ENCODE data around the gene HOXA5. TPM values are rescaled to one million over a fixed set of nuclear protein-coding genes. Genes with fewer than 3 reads are reported as not detected.

Gene HOXA5
- total and polyA plus RNA-seq, 2 of the 8 experiments (the other 6 are each of a cell fraction or from before 2014, with no cell fraction given): not detected

DNA sequence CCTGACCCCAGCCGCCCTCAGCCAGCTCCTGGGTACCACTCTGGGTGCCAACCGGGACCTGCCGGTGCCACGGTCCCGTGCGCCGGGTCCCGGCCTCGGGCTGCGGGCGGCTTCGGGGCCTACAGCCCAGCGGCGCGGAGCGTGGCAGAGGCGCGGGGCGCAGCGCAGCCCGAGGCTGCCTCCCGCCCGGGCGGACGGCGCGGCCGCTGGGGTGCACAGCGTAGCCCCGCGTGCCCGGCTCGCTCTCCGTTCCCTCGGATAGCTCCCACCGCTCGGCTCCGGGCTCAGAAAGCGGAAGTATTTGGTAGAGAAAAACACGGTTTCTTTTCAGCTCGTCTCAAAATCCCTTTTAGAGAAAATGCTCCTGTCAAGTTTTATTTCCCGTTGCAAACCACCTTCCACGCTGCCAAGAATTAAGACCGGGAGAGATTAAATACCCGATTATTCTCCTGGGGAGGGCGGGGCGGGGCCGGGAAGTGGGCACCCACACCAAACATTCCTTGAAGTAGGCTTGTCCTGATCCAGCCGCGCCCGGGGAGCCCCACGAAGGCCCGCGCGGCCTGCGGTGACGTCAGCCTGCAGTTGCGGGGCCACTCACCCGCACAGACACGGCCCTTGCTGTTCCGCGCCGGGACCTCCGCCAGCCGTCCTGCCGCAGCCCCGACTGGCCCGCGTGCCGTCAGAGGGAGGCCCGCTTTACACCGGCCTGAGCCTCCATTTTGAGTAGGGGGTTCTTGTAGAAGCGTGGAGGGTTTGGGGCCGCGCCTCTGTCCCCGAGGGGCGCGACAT, 49.3 kb upstream of the HOXA5 start:
- Histone ChIP-seq H3K4me2 (ENCODE audit: insufficient read depth in 1 of 2, low read depth in 2 of 2, low read length in 2 of 2) (peak overlapping the region in 1 of 2 experiments; percentile 18; a peak in 1 of 4 replicates), H2BK120ac (replicated peaks; ENCODE audit: low read depth, low read length) (no peak overlapping the region), H3K23ac (ENCODE audit: insufficient read length) (no peak overlapping the region), H3K23me2 (ENCODE audit: low read depth, low read length) (no peaks in the 10 kb centered on the region), H3K14ac (ENCODE audit: insufficient read length) (no peak overlapping the region), H3K4ac (replicated peaks; ENCODE audit: insufficient read length, low read depth, low read length) (no peak overlapping the region), H3K27ac (ENCODE audit: low read depth, low read length) (no peak overlapping the region), H2BK15ac (ENCODE audit: low read length) (no peak overlapping the region), H2BK20ac (ENCODE audit: low read length) (no peak overlapping the region), H3K27me3 (replicated peaks in 1 of 4; ENCODE audit: control insufficient read depth in 3 of 4, extremely low read depth in 1 of 4, insufficient read depth in 3 of 4, low read length in 3 of 4) (peaks cover 83 to 100% (median 95%) of the 10 kb centered on the region in 4 experiments), H2BK12ac (ENCODE audit: low read depth, low read length) (no peak overlapping the region), H3K4me3 (ENCODE audit: extremely low read depth in 1 of 4, insufficient read depth in 2 of 4, low read depth in 3 of 4, low read length in 4 of 4) (peak overlapping the region in 1 of 4 experiments; percentile 26; a peak in 1 of 8 replicates), H4K5ac (ENCODE audit: insufficient read length, low read depth, low read length) (no peak overlapping the region), H2AK5ac (ENCODE audit: low read depth, low read length) (no peak overlapping the region), H3K9ac (replicated peaks in 1 of 4; ENCODE audit: extremely low read depth in 1 of 4, low read depth in 3 of 4, low read length in 3 of 4) (no peak overlapping the region), H3K4me1 (replicated peaks in 1 of 4; ENCODE audit: control insufficient read depth in 3 of 4, insufficient read depth in 4 of 4, low read length in 3 of 4) (peaks cover 0 to 17% (median 12%) of the 10 kb centered on the region in 4 experiments; a peak in 5 of 7 replicates), H3K56ac (replicated peaks; ENCODE audit: insufficient read length, low read depth, low read length) (no peak overlapping the region), H4K20me1 (replicated peaks in 1 of 2; ENCODE audit: control insufficient read depth in 1 of 2, insufficient read depth in 2 of 2, low read length in 2 of 2) (peaks cover 16 to 47% of the 10 kb centered on the region in 2 experiments), H4K91ac (replicated peaks; ENCODE audit: insufficient read length, low read length) (no peak overlapping the region), H4K8ac (ENCODE audit: extremely low read depth, insufficient read depth, low read length) (peak overlapping the region; percentile 68; the same call in 1 of the 2 replicates), H3K18ac (ENCODE audit: extremely low read depth, low read length) (no peak overlapping the region), H3K9me3 (ENCODE audit: insufficient read depth in 2 of 2, low read depth in 1 of 2, low read length in 1 of 2) (peaks cover 0 to 3% of the 10 kb centered on the region in 2 experiments; a peak in 1 of 4 replicates), H2AFZ (ENCODE audit: low read length) (no peak overlapping the region), H3K36me3 (ENCODE audit: control insufficient read depth in 2 of 4, insufficient read depth in 4 of 4, low read length in 3 of 4) (peaks cover 0 to 11% (median 0%) of the 10 kb centered on the region in 4 experiments; a peak in 1 of 8 replicates), H3K79me1 (ENCODE audit: low read depth, low read length) (no peaks in the 10 kb centered on the region), H2BK5ac (ENCODE audit: low read depth, low read length) (no peak overlapping the region), H3K79me2 (ENCODE audit: control insufficient read depth in 1 of 2, insufficient read depth in 2 of 2, low read length in 2 of 2) (no peaks in the 10 kb centered on the region)
- 9% methylated on average over 48 of the region's 78 CpGs; no CpG with 5 or more reads in 1 of the 2 experiments for WGBS, 2 experiments (ENCODE audit: extremely low coverage in 1 of 2, insufficient coverage in 1 of 2, insufficient read length in 1 of 2, insufficient replicate concordance in 2 of 2, low coverage in 1 of 2, low lambda C conversion rate in 2 of 2, missing lambda C conversion rate in 1 of 2)
- DNase-seq (ENCODE audit: low read depth in 1 of 2, low spot score in 2 of 2) (peak in 1 of 2 experiments; percentile 68), FAIRE-seq (no peak)
- CTCF ChIA-PET (ENCODE audit: partially characterized antibody): interaction anchor here (1.1 to 9.1 kb wide), 2 partner anchors 12 to 17 kb away, joined by 3 to 64 read pairs; no protein-coding TSS in a partner anchor
- TF ChIP-seq RNF2 (IDR thresholded peaks at IDR 0.05; ENCODE audit: borderline replicate concordance, low read depth, low read length, missing control alignments, poor library complexity, severe bottlenecking) (no peak), EZH2 (IDR thresholded peaks at IDR 0.05; ENCODE audit: low read depth, low read length, severe bottlenecking) (peak; percentile 90), MAX (IDR thresholded peaks at IDR 0.05) (0 out of 2 replicates have a peak, but pooled peaks have one; percentile 18), SUZ12 (IDR thresholded peaks at IDR 0.05; ENCODE audit: low read length) (peak; percentile 24), E2F6 (IDR thresholded peaks at IDR 0.05) (0 out of 2 replicates have a peak, but pooled peaks have one; percentile 9)
- POLR2A ChIA-PET (ENCODE audit: partially characterized antibody): interaction anchor here (1.1 kb wide), 1 partner anchor 17 kb away, joined by 3 read pairs; no protein-coding TSS in a partner anchor
